GM12878 (cell line): ENCODE measurements around the gene MEI1.

Source experiments
- ATF7 ChIP-seq: fragments of 450-650 bp; IDR thresholded peaks from 2 replicates; pipeline ENCODE4 v1.6.1; 2016; ENCODE audit warnings: low read depth, mild to moderate bottlenecking
- CTCF ChIP-seq, 3 experiments: IDR thresholded peaks in 2 of 3; conservative IDR thresholded peaks in 1 of 3; 2 replicates each; pipeline ENCODE4 v1.5.1; 2011; ENCODE audit warnings: low read depth in 3 of 3, low read length in 3 of 3, mild to moderate bottlenecking in 3 of 3, control low read depth in 2 of 3, moderate library complexity in 2 of 3, inconsistent platforms in 1 of 3, mixed read lengths in 1 of 3; ENCODE audit not compliant: control insufficient read depth in 2 of 3, insufficient read depth in 1 of 3; ENCODE audit errors: extremely low read depth in 1 of 3
- EP300 ChIP-seq, 2 experiments: fragments of 150-350 bp in 1 of 2; IDR thresholded peaks; 2 replicates each; pipeline ENCODE4 v1.6.1; 2011 to 2012; ENCODE audit warnings: low read depth in 2 of 2, low read length in 2 of 2, borderline replicate concordance in 1 of 2, improper control_type of control experiment in 1 of 2, inconsistent platforms in 1 of 2; ENCODE audit not compliant: control insufficient read depth in 1 of 2
- ESRRA ChIP-seq: IDR thresholded peaks from 2 replicates; pipeline ENCODE4 v1.6.1; 2012; ENCODE audit warnings: mild to moderate bottlenecking, low read length, improper control_type of control experiment
- EZH2 ChIP-seq: IDR thresholded peaks from 2 replicates; pipeline ENCODE4 v1.6.1; 2012; ENCODE audit warnings: low read depth, mild to moderate bottlenecking, control low read depth, inconsistent platforms, low read length, borderline replicate concordance; ENCODE audit not compliant: control insufficient read depth
- GATAD2B ChIP-seq: fragments of 450-650 bp; conservative IDR thresholded peaks from 2 replicates; pipeline ENCODE4 v1.6.1; 2017; ENCODE audit warnings: low read depth, mild to moderate bottlenecking, moderate library complexity
- HDAC6 ChIP-seq: fragments of 200-600 bp; sonication (generic); IDR thresholded peaks from one replicate; pipeline ENCODE4 v1.8.0; 2017; ENCODE audit warnings: antibody characterized with exemption; ENCODE audit not compliant: unreplicated experiment
- HDGF ChIP-seq: fragments of 450-650 bp; IDR thresholded peaks from 2 replicates; pipeline ENCODE4 v1.6.1; 2016; ENCODE audit warnings: antibody characterized with exemption
- NFYA ChIP-seq: IDR thresholded peaks from 2 replicates; pipeline ENCODE4 v1.6.1; 2011; ENCODE audit warnings: low read depth, mild to moderate bottlenecking, low read length, improper control_type of control experiment, borderline replicate concordance
- POLR2A ChIP-seq: IDR thresholded peaks from 2 replicates; pipeline ENCODE4 v1.6.1; 2011; ENCODE audit warnings: low read depth, mild to moderate bottlenecking, low read length
- POLR2AphosphoS5 ChIP-seq: IDR thresholded peaks from 2 replicates; pipeline ENCODE4 v1.6.1; 2011; ENCODE audit warnings: mild to moderate bottlenecking, low read length, inconsistent platforms
- TAF1 ChIP-seq: IDR thresholded peaks from 2 replicates; pipeline ENCODE4 v1.6.1; 2011; ENCODE audit warnings: mild to moderate bottlenecking, low read depth, low read length, borderline replicate concordance
- ZNF274 ChIP-seq: IDR thresholded peaks from one replicate; pipeline ENCODE4 v1.8.0; 2011; ENCODE audit not compliant: insufficient read length, insufficient read depth

GRCh38 chr22:41713004-41713403 lies 13.7 kb downstream of the MEI1 start:
- no peak for TF ChIP-seq POLR2A
- TF ChIP-seq TAF1: no peak
- TF ChIP-seq HDAC6: no peak
- no peak for TF ChIP-seq ESRRA
- no peak for TF ChIP-seq GATAD2B
- TF ChIP-seq ATF7: no peak
- TF ChIP-seq NFYA: no peak
- TF ChIP-seq CTCF (IDR thresholded peaks at IDR 0.05 in 2 of 3, conservative IDR thresholded peaks at IDR 0.05 in 1 of 3; ENCODE audit: control insufficient read depth in 2 of 3, extremely low read depth in 1 of 3, insufficient read depth in 1 of 3, low read depth in 3 of 3, low read length in 3 of 3): no peak
- no peak for TF ChIP-seq EP300 (IDR thresholded peaks at IDR 0.05; ENCODE audit: borderline replicate concordance in 1 of 2, control insufficient read depth in 1 of 2, low read depth in 2 of 2, low read length in 2 of 2)
- no peak for TF ChIP-seq EZH2
- TF ChIP-seq POLR2AphosphoS5: no peak
- no peak for TF ChIP-seq HDGF
- no peak for TF ChIP-seq ZNF274
